ENCODE measurements around the gene TXK.

DNA sequence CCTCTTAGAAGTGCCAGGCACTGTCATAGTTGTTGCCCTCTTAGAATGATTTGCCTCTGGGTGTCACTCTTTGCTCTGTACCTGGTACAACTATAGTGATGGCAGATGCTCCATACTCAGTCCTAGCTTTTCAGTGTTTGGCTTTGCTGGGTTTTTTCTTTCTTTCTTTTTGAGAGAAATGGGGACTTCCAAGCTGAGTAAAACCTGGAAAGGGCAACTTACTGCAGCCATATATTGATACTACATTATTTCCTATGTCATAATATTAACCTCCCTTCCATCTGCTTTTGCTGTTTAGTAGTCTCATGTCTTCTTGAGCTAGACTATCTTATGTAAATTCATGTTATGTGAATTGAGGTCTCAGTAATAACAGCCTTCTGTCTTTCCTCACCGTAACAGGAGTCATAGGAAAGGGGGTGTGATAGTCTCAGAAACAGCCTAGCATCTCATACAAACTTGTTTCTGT is 68.4 kb downstream of the TXK start:
- TF ChIP-seq CTCF (IDR thresholded peaks at IDR 0.05) (no peak), POLR2A (IDR thresholded peaks at IDR 0.05) (no peak)
